BLaER1 treated with 17β-estradiol and CSF1 and Interleukin-3, amounts not matched to agents 10 nM and 100 nM (cell line): ENCODE results near the gene KRTAP10-3.
"Not testable (repeated sequence)": the region's sequence is repeated elsewhere in the genome, so short reads cannot be mapped to it uniquely, and the experiment has no call there.

Source experiments
- H3K27ac ChIP-seq, 11 experiments: shearing (Covaris generic); formaldehyde crosslinking; 2 replicates each; pipeline ENCODE4 v1.8.1; 2022
- H3K27me3 ChIP-seq, 11 experiments: shearing (Covaris generic); formaldehyde crosslinking; 2 replicates each; pipeline ENCODE4 v1.8.1; 2022
- H3K36me3 ChIP-seq, 11 experiments: shearing (Covaris generic); formaldehyde crosslinking; 2 replicates each; pipeline ENCODE4 v1.8.1; 2022
- H3K4me1 ChIP-seq, 10 experiments: shearing (Covaris generic); formaldehyde crosslinking; 2 replicates each; pipeline ENCODE4 v1.8.1; 2022
- H3K4me2 ChIP-seq, 11 experiments: shearing (Covaris generic); formaldehyde crosslinking; 2 replicates each; pipeline ENCODE4 v1.8.1; 2022
- H3K4me3 ChIP-seq, 10 experiments: shearing (Covaris generic); formaldehyde crosslinking; 2 replicates each; pipeline ENCODE4 v1.8.1; 2022
- H3K9ac ChIP-seq, 11 experiments: shearing (Covaris generic); formaldehyde crosslinking; 2 replicates each; pipeline ENCODE4 v1.8.1; 2022
- H3K9me3 ChIP-seq, 11 experiments: shearing (Covaris generic); formaldehyde crosslinking; replicated peaks in 1 of 11; 2 replicates each; pipeline ENCODE4 v1.8.1; 2022
- H4K20me1 ChIP-seq, 11 experiments: shearing (Covaris generic); formaldehyde crosslinking; 2 replicates each; pipeline ENCODE4 v1.8.1; 2022
- Cebpa-rat ChIP-seq, 11 experiments: shearing (Covaris generic); IDR thresholded peaks; 2 replicates each; pipeline ENCODE4 v1.8.1; 2022

Gene KRTAP10-3

GRCh38 chr21:44579833-44580144, 21.2 kb upstream of the KRTAP10-3 start:
- TF ChIP-seq Cebpa-rat (IDR thresholded peaks at IDR 0.05) = no peak
- no peak overlapping the region for H3K4me3 ChIP-seq
- peaks cover 0 to 14% (median 2%) of the 10 kb centered on the region in 10 experiments; a peak in 7 of 20 replicates for H3K4me1 ChIP-seq
- no peak overlapping the region for H3K27ac ChIP-seq
- peaks cover 60 to 69% (median 67%) of the 10 kb centered on the region in 11 experiments for H3K9me3 ChIP-seq
- H3K4me2 ChIP-seq = no peak overlapping the region
- no peak overlapping the region for H3K9ac ChIP-seq
- H3K36me3 ChIP-seq = 0 out of 22 replicates have a peak, but pooled peaks cover 0 to 5% (median 0%) of the 10 kb centered on the region in 11 experiments
- H3K27me3 ChIP-seq = no peaks in the 10 kb centered on the region
- no peaks in the 10 kb centered on the region for H4K20me1 ChIP-seq

DNA sequence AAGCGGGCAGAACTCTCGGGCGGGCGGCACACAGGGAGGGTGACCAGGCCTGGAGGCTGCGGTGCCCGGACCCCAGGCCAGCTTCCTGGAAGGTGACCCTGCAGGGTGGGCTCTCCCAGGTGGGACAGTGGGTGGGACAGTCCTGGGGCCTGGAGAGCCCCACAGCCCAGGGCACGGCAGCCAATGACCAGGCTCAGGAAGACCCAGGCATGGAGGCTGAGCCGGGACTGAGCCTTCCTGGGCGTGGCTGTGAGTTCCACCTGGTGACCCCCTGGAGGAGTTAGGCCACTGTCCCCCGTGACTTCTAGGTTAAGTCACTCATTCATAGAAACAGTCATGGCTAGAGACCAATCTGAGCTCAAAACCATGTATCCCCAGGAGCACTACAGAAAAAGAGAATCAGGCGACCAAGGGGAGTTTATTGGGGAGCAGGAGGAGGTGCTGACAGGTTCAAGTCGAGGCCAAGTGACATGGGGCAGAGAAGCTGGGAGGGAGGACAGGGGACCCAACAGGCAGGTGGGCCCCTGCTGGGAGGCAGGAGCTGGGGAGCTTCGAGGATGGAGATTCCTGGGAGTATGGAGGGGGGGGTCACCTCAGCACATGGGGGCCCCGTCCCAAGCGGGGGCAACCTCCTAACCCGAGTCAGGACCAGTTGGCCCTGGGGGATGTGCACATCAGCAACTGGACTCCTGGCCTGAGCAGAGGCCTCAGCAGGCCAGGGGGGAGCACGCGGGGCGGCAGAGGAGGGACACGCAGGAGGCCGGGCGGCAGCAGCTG, 20.6 kb upstream of the KRTAP10-3 start:
- Histone ChIP-seq H3K36me3 (0 out of 22 replicates have a peak, but pooled peaks cover 0 to 5% (median 0%) of the 10 kb centered on the region in 11 experiments), H3K4me3 (no peak overlapping the region), H3K27me3 (no peaks in the 10 kb centered on the region), H3K4me2 (no peak overlapping the region), H3K9me3 (peaks cover 60 to 69% (median 67%) of the 10 kb centered on the region in 11 experiments), H3K4me1 (peaks cover 0 to 12% (median 2%) of the 10 kb centered on the region in 10 experiments; a peak in 7 of 20 replicates), H3K27ac (no peak overlapping the region), H4K20me1 (no peaks in the 10 kb centered on the region), H3K9ac (no peak overlapping the region)
- no peak for TF ChIP-seq Cebpa-rat (IDR thresholded peaks at IDR 0.05)

DNA sequence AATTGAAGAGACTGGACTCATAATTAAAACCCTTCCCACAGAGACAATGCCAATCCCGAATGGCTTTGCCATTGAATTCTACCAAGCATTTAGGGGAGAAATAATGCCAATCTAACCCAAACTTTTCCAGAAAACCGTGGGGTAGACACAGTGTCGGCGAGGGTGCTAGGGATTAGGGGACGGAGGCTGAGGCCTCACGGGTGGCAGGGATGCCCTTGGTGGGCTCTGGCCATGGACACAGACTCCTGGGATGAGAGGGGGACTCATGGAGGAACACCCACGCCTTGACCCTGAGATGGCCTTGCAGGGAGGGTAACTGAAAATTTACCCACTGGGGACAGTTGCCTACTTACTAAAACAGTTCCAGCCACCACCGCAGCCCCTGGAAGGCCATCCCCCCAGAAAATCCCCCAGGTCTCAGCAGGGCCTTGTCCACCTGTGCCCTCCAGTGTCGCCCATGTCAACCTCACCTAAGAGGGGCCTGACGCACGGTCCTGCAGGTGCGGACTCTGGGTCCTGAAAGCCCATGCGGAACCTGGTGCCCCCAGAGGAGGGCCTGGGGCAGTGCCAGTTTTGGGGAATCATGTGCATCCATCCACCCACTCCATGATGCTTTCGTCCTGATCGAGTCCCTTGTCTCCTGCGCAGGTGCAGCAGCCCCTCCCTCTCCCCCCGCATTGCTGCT, 19.9 kb upstream of the KRTAP10-3 start:
- Histone ChIP-seq H3K9me3 (peaks cover 60 to 69% (median 67%) of the 10 kb centered on the region in 11 experiments), H3K4me2 (no peak overlapping the region), H3K36me3 (0 out of 22 replicates have a peak, but pooled peaks cover 0 to 5% (median 0%) of the 10 kb centered on the region in 11 experiments), H4K20me1 (no peaks in the 10 kb centered on the region), H3K27me3 (no peaks in the 10 kb centered on the region), H3K4me1 (peaks cover 0 to 12% (median 2%) of the 10 kb centered on the region in 10 experiments; a peak in 7 of 20 replicates), H3K9ac (no peak overlapping the region), H3K27ac (no peak overlapping the region), H3K4me3 (no peak overlapping the region)
- TF ChIP-seq Cebpa-rat (IDR thresholded peaks at IDR 0.05) = no peak

DNA sequence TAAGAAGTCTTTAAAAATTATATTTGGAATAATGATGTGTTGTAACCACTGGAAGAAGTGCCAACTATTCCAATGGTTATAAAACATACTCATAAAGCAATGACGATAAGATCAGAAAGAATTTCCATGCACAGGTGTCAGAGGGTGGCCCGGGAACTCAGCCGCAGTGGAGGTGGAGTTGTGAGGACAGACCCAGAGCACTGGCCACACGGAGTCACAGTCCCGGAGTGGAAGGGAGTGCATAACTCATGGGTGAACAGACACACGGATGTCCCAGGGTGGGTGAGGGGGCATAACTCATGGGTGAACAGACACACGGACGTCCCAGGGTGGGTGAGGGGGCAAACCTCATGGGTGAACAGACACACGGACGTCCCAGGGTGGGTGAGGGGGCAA, 17.4 kb upstream of the KRTAP10-3 start:
- H3K9ac ChIP-seq = no peak overlapping the region
- TF ChIP-seq Cebpa-rat (IDR thresholded peaks at IDR 0.05) = no peak
- H3K4me1 ChIP-seq = no peaks in the 10 kb centered on the region
- no peak overlapping the region for H3K27ac ChIP-seq
- no peak overlapping the region for H3K4me2 ChIP-seq
- 0 out of 22 replicates have a peak, but pooled peaks cover 0 to 5% (median 0%) of the 10 kb centered on the region in 11 experiments for H3K36me3 ChIP-seq
- H3K9me3 ChIP-seq = peaks cover 55 to 65% (median 59%) of the 10 kb centered on the region in 11 experiments
- no peaks in the 10 kb centered on the region for H3K27me3 ChIP-seq
- H3K4me3 ChIP-seq = no peak overlapping the region
- H4K20me1 ChIP-seq = no peaks in the 10 kb centered on the region

GRCh38 chr21:44575307-44576024, 16.9 kb upstream of the KRTAP10-3 start:
- Histone ChIP-seq H3K4me1 (no peaks in the 10 kb centered on the region), H3K4me2 (no peak overlapping the region), H3K27me3 (no peaks in the 10 kb centered on the region)

DNA sequence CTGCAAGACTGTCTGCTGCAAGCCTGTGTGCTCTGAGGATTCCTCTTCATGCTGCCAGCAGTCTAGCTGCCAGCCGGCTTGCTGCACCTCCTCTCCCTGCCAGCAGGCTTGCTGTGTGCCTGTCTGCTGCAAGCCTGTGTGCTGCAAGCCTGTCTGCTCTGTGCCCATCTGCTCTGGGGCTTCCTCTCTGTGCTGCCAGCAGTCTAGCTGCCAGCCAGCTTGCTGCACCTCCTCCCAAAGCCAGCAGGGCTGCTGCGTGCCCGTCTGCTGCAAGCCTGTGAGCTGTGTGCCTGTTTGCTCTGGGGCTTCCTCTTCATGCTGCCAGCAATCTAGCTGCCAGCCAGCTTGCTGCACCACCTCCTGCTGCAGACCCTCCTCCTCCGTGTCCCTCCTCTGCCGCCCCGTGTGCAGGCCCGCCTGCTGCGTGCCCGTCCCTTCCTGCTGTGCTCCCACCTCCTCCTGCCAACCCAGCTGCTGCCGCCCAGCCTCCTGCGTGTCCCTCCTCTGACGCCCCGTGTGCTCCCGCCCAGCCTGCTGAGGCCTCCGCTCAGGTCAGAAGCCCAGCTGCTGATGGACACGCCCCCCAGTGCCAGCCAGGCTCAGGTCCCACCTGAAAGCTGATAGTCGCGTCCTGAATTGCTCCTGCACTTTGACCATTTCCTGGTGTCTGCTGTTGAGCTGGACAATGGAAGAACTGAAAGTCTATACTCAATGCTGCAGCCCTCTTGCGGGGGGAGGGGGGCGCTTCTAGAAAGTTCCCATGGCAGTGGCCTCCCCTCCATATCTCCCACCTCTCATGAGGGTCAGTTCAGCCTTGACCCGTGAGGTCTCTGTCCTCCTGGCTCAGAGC, 16.1 kb upstream of the KRTAP10-3 start:
- no peak overlapping the region for H3K4me2 ChIP-seq
- no peaks in the 10 kb centered on the region for H4K20me1 ChIP-seq
- H3K27me3 ChIP-seq = no peaks in the 10 kb centered on the region
- H3K4me3 ChIP-seq = no peak overlapping the region
- H3K4me1 ChIP-seq = no peaks in the 10 kb centered on the region
- 0 out of 22 replicates have a peak, but pooled peaks cover 0 to 5% (median 0%) of the 10 kb centered on the region in 11 experiments for H3K36me3 ChIP-seq
- H3K9me3 ChIP-seq = peaks cover 47 to 60% (median 51%) of the 10 kb centered on the region in 11 experiments
- H3K27ac ChIP-seq = no peak overlapping the region
- TF ChIP-seq Cebpa-rat (IDR thresholded peaks at IDR 0.05) = no peak
- no peak overlapping the region for H3K9ac ChIP-seq

More at GRCh38 chr21:44575307-44576024, 16.9 kb upstream of the KRTAP10-3 start:
- no peak for TF ChIP-seq Cebpa-rat (IDR thresholded peaks at IDR 0.05)
- peaks cover 54 to 65% (median 58%) of the 10 kb centered on the region in 11 experiments for H3K9me3 ChIP-seq
- 0 out of 22 replicates have a peak, but pooled peaks cover 0 to 5% (median 0%) of the 10 kb centered on the region in 11 experiments for H3K36me3 ChIP-seq
- H4K20me1 ChIP-seq = no peaks in the 10 kb centered on the region
- no peak overlapping the region for H3K9ac ChIP-seq
- no peak overlapping the region for H3K4me3 ChIP-seq
- H3K27ac ChIP-seq = no peak overlapping the region

DNA sequence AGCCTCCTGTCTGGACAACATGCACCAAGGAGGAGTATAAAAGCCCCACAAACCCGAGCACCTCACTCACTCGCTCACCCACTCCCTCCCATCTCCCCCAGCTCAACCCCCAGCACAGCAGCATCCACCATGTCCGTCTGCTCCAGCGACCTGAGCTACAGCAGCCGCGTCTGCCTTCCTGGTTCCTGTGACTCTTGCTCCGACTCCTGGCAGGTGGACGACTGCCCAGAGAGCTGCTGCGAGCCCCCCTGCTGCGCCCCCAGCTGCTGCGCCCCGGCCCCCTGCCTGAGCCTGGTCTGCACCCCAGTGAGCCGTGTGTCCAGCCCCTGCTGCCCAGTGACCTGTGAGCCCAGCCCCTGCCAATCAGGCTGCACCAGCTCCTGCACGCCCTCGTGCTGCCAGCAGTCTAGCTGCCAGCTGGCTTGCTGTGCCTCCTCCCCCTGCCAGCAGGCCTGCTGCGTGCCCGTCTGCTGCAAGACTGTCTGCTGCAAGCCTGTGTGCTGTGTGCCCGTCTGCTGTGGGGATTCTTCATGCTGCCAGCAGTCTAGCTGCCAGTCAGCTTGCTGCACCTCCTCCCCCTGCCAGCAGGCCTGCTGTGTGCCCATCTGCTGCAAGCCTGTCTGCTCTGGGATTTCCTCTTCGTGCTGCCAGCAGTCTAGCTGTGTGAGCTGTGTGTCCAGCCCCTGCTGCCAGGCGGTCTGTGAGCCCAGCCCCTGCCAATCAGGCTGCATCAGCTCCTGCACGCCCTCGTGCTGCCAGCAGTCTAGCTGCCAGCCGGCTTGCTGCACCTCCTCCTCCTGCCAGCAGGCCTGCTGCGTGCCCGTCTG, 15.2 kb upstream of the KRTAP10-3 start, which contains the start of gene KRTAP10-4:
Gene KRTAP10-4, plus strand, starts transcription at position 100 of the 827 bp plus-strand sequence. Its CDS starts 30 bp downstream, at position 130.
- not testable (repeated sequence) for H3K27me3 ChIP-seq, H3K36me3 ChIP-seq, H3K9ac ChIP-seq, H4K20me1 ChIP-seq, H3K27ac ChIP-seq, H3K4me1 ChIP-seq, H3K4me3 ChIP-seq, H3K4me2 ChIP-seq
- H3K9me3 ChIP-seq = peaks cover 38 to 52% (median 45%) of the 10 kb centered on the region in 11 experiments
